GM12801 (cell line): Measurements from ENCODE around the gene TPSB2.
"Not testable (repeated sequence)": the region's sequence is repeated elsewhere in the genome, so short reads cannot be mapped to it uniquely, and the experiment has no call there.

Experiments
- CTCF ChIP-seq: IDR thresholded peaks from one replicate; pipeline ENCODE4 v1.5.1; 2011; ENCODE audit warnings: control low read depth; ENCODE audit not compliant: insufficient read length; ENCODE audit errors: extremely low read depth

Gene TPSB2

DNA sequence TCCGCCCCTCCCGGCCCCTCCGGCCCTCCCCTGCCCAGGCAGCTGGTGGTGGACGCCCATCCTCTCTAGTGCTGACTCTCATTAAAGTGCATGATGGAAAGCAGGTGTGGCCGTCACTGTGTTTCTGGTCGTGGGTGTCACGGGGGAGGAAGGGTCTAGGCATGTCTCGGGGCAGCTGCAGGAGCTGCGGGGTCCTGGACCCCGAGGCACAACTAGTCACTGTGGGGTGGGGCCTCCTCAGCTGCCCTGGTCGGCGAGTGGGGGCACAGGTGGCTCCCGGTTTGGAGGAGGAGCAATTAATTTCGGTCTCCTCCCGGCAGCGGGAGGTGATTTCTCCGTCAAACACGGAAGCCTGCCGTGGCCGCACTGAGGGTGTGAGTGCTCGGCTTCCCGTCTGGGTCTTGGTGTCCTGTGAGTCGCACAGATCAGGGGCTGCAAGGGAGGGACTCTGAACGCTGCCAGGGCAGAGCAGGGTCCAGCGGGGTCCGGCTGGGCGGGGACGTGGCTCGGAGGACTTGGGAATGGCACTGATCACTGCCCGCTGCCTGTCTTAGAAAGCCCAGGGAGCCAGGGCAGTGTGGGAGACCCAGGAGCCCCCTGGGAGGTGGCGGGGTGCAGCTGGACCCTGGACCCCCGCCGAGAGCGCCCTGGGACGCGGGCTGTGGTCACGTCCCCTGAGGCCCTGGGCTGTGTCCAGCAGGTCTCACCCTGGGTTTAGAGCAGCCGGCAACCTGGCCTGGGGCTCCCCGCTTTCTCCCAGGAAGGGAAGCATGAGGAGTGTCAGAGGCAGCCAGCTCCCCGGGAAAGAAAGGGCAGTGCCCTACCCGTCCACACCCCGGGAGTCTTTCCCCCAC is 29.1 kb upstream of the TPSB2 start:
- TF ChIP-seq CTCF = no peak

- TF ChIP-seq CTCF = no peak
Measured at GRCh38 chr16:1258225-1258600, 28.2 kb upstream of the TPSB2 start.

DNA sequence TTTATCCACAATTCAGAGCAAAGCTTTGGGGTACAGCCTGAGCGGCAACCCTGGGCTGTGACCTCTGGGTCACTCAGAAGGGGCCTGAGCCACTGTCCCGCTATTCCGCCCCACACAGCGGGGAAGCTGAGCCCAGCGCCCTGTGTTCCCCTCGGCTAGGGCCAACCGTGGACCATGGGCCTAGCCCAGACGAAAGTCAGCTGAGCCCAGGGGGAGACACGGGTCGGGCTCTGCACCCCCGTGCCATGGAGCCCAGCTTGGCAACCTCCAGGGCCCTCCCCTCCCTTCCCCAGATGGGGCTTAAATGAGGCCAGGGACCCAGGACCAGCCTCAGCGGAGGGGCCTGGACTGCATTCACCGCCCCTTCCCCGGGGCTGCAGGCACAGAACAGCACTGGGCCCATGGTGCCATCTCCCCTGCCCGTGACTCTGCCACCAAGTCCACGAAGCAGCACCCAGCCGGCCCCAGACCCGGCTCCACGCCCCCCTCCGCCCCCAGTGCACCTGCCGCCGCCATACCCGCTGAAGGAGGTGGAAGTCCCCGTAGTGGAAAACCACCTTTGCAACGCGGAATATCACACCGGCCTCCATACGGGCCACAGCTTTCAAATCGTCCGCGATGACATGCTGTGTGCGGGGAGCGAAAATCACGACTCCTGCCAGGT is 27.7 kb upstream of the TPSB2 start:
- no peak for TF ChIP-seq CTCF

DNA sequence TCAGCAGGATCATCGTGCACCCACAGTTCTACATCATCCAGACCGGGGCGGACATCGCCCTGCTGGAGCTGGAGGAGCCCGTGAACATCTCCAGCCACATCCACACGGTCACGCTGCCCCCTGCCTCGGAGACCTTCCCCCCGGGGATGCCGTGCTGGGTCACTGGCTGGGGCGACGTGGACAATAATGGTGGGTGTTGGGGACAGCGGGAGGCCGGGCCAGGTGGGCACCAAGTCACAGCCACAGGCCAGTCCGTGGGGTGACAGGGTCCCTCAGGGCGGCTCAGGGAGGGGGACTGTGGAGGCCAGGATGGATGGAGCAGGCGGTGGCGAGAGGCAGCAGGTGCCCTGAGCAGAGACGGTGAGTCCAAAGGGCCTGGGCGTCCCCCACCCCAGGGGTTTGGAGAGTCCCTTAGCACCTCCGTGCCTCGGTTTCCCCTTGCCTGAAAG is 26.9 kb upstream of the TPSB2 start:
- no peak for TF ChIP-seq CTCF

DNA sequence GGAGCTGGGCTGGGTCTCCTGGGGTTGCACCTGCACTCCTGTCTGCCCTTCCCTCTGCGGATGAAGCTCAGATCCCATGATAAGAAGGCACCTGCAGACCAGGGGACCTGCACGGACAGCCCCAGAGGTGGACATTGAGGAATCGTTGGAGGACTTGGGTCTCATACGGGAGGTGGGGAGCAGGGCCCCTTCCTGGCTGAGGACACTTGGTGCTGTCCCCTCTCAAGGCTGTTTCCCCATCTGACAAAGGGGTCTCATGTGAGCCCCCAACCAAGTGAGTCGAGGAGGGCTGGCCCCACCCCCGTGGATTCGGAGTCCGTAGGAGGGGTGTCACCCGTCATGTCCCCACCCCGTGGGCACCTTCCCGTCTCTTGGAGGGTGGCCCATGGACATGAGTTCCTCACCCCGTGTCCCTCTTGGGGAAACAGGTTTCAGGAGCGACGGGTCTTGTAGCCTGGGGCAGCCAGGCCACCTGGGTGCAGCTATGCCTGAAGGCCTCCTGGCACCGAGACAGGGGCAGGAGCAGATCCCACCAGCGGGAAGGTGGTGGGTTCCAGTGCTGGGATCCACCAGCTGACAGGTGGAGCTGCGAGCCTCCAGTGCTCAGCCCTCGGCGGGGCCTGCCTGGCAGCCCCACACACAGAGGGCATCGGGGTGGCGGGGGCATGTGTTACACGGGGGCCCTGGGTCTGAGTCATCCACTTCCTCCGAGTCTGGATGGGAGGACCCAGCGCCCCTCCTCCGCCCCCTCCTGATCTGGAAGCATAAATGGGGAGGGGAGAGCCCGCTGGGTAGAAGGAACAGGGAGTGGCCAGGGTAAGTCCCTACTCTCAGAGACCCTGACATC is 25.5 kb upstream of the TPSB2 start, which contains the start of gene TPSD1:
TSS of gene TPSD1 (plus strand) at position 794 of the 847 bp plus-strand sequence. CDS start 212 bp downstream, outside the sequence.
- not testable (repeated sequence) for TF ChIP-seq CTCF

DNA sequence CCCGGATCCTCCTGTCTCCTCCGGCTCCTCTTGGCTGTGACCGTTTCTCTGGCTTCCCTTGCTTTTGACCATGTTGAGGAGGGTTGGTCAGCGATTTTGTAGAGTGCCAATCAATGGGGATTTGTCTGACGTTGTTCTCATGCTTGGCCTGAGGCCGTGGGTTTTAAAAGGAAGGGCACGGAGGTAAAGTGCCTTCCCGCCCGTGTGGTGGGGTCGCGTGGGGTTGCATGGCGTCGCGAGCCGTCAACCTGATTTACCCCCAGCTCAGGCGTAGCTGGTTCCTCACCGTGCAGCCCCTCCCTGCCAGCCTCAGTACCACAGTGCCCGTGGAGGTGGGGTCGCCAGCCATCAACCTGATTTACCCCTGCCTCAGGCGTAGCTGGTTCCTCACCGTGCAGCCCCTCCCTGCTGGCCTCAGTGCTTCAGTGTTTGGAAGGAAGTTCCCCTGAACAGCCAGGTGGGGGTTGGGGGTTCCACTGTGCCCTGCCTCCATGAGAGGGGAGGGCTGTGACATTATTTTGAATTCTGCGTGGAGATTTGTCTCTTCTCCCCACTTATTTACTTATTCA is 15.6 kb upstream of the TPSB2 start:
- TF ChIP-seq CTCF = no peak

GRCh38 chr16:1244881-1245280 is 14.9 kb upstream of the TPSB2 start:
- TF ChIP-seq CTCF = no peak
